B cell (primary cell): ENCODE measurements around the gene AFF2. TPM values are rescaled to one million over a fixed set of nuclear protein-coding genes. Genes with fewer than 3 reads are reported as not detected.

Source experiments
- ATAC-seq: fragments of 200-7000 bp; cut with Tn5 transposase; one replicate; pipeline ENCODE4 v1.10.0; 2021; ENCODE audit warnings: low read depth, mild to moderate bottlenecking, moderate number of reproducible peaks, moderate library complexity
- CTCF ChIA-PET: fragments of 350-600 bp; sonication (Branson Sonifier 250); formaldehyde crosslinking; loops from one replicate; lab custom pipeline; 2021; ENCODE audit warnings: antibody characterized with exemption, inconsistent platforms; lab: Charles Lee
- POLR2A ChIA-PET: fragments of 350-600 bp; sonication (Branson Sonifier 250); formaldehyde crosslinking; loops from one replicate; lab custom pipeline; 2021; ENCODE audit warnings: antibody characterized with exemption; lab: Charles Lee
- DNase-seq: peaks from one replicate; pipeline ENCODE4 v3.0.0; 2013
- H2AFZ ChIP-seq: 2 replicates; pipeline ENCODE4 v1.6.1; 2012; ENCODE audit warnings: mild to moderate bottlenecking, low read depth, low read length; ENCODE audit not compliant: insufficient read depth, poor library complexity, severe bottlenecking
- H3K27ac ChIP-seq, 2 donors: 1 replicate in 1 of 2; 2 replicates in 1 of 2; pipeline ENCODE4 v1.5.1; 2012 to 2013; ENCODE audit warnings: low read length in 2 of 2, mild to moderate bottlenecking in 2 of 2, moderate library complexity in 1 of 2
- H3K27me3 ChIP-seq, 4 experiments: fragments of 200-600 bp in 1 of 4; sonication (generic) in 1 of 4; replicated peaks in 1 of 4; 1 replicate in 2 of 4; 2 replicates in 2 of 4; pipeline versions ENCODE4 v1.6.1 to v1.7.0; 2013 to 2016; ENCODE audit warnings: low read length in 3 of 4, mild to moderate bottlenecking in 2 of 4, mixed read lengths in 1 of 4, moderate library complexity in 1 of 4; ENCODE audit not compliant: insufficient read depth in 4 of 4, control insufficient read depth in 3 of 4; ENCODE audit errors: control extremely low read depth in 1 of 4
- H3K36me3 ChIP-seq, 2 experiments: replicated peaks in 1 of 2; 1 replicate in 1 of 2; 2 replicates in 1 of 2; pipeline versions ENCODE4 v1.6.1 to v1.7.1; 2013; ENCODE audit warnings: low read length in 1 of 2; ENCODE audit not compliant: insufficient read depth in 2 of 2, control insufficient read depth in 1 of 2; ENCODE audit errors: control extremely low read depth in 1 of 2, extremely low read depth in 1 of 2
- H3K4me1 ChIP-seq, 2 donors: fragments of 200-600 bp in 1 of 2; sonication (generic) in 1 of 2; 1 replicate in 1 of 2; 2 replicates in 1 of 2; pipeline versions ENCODE4 v1.5.1 to v1.6.1; 2013 to 2017; ENCODE audit warnings: low read length in 2 of 2; ENCODE audit not compliant: control insufficient read depth in 2 of 2, insufficient read depth in 2 of 2
- H3K4me2 ChIP-seq: replicated peaks from 2 replicates; pipeline ENCODE3; 2012; ENCODE audit warnings: mild to moderate bottlenecking, low read depth, low read length; ENCODE audit not compliant: poor library complexity, severe bottlenecking
- H3K4me3 ChIP-seq, 5 experiments: fragments of 200-600 bp in 1 of 5; sonication (generic) in 1 of 5; 1 replicate in 3 of 5; 2 replicates in 2 of 5; pipeline versions ENCODE4 v1.5.1 to v1.7.0; 2011 to 2016; ENCODE audit warnings: low read length in 4 of 5, mild to moderate bottlenecking in 4 of 5, low read depth in 2 of 5, control low read depth in 1 of 5, moderate library complexity in 1 of 5; ENCODE audit not compliant: insufficient read depth in 1 of 5; ENCODE audit errors: control extremely low read depth in 1 of 5, extremely low read depth in 1 of 5
- H3K79me2 ChIP-seq: fragments of 200-600 bp; sonication (generic); one replicate; pipeline ENCODE4 v1.6.0; 2016; ENCODE audit warnings: low read length; ENCODE audit not compliant: control insufficient read depth, insufficient read depth
- H3K9ac ChIP-seq: fragments of 200-600 bp; sonication (generic); 2 replicates; pipeline ENCODE4 v1.6.1; 2017; ENCODE audit warnings: mild to moderate bottlenecking, low read length, moderate library complexity
- H3K9me3 ChIP-seq, 3 donors: one replicate each; pipeline versions ENCODE4 v1.6.1 to v1.7.1; 2013; ENCODE audit warnings: low read length in 2 of 3; ENCODE audit not compliant: control insufficient read depth in 2 of 3, insufficient read depth in 1 of 3; ENCODE audit errors: control extremely low read depth in 1 of 3
- H4K20me1 ChIP-seq: 2 replicates; pipeline ENCODE4 v1.6.0; 2012; ENCODE audit warnings: mild to moderate bottlenecking, low read length; ENCODE audit not compliant: insufficient read depth, control insufficient read depth, poor library complexity, severe bottlenecking
- H3K27ac Mint-ChIP-seq: one replicate; pipeline ENCODE4 v1.8.0; 2021; ENCODE audit warnings: mixed read lengths
- H3K27me3 Mint-ChIP-seq: one replicate; pipeline ENCODE4 v1.8.0; 2021; ENCODE audit warnings: mixed read lengths
- H3K4me1 Mint-ChIP-seq: one replicate; pipeline ENCODE4 v1.8.0; 2021; ENCODE audit warnings: mixed read lengths
- H3K4me3 Mint-ChIP-seq: one replicate; pipeline ENCODE4 v1.8.0; 2021; ENCODE audit warnings: mixed read lengths
- H3K9me3 Mint-ChIP-seq: one replicate; pipeline ENCODE4 v1.8.0; 2022; ENCODE audit warnings: mixed read lengths; ENCODE audit not compliant: insufficient read depth
- CTCF ChIP-seq: fragments of 200-600 bp; IDR thresholded peaks from one replicate; pipeline ENCODE4 v1.8.0; 2022; ENCODE audit warnings: antibody characterized with exemption, mild to moderate bottlenecking
- EZH2 ChIP-seq: IDR thresholded peaks from 2 replicates; pipeline ENCODE4 v1.6.1; 2012; ENCODE audit warnings: borderline replicate concordance, low read depth, mild to moderate bottlenecking, moderate library complexity, low read length; ENCODE audit not compliant: insufficient read depth, poor library complexity, severe bottlenecking
- WGBS: methylation state at CpG from one replicate; pipeline ENCODE4 v1.1.5; 2013; ENCODE audit warnings: missing lambda C conversion rate; ENCODE audit not compliant: insufficient coverage; 5-methylcytosine and 5-hydroxymethylcytosine counted together
- intact Hi-C: fragments of 100-400 bp; cut with micrococcal nuclease; formaldehyde crosslinking; loops from one replicate; pipeline ENCODE4 v1.10.0; 2022
- polyA plus RNA-seq: library from polyadenylated mRNA; depleted of rRNA; stranded (reverse); fragments of >200 nt; gene quantifications from 2 replicates; pipeline ENCODE4 v1.2.3, GENCODE V29; 2012
- total RNA-seq, 2 donors: library from RNA; stranded (reverse); fragments of 120-200 nt in 1 of 2; gene quantifications; 1 replicate in 1 of 2; 2 replicates in 1 of 2; pipeline versions ENCODE4 v1.2.3 to v1.2.4, GENCODE V29; 2013 to 2022

The AFF2 gene
- total and polyA plus RNA-seq, 2 donors (not counting 1 experiment from before 2014, with no cell fraction given): 0.06 to 12.0 TPM

GRCh38 chrX:148577741-148578140, 77.3 kb downstream of the AFF2 start:
- no peak overlapping the region for H2AFZ ChIP-seq
- H3K4me3 ChIP-seq: no peak overlapping the region
- DNase-seq (no peak), ATAC-seq (no peak)
- no peaks in the 10 kb centered on the region for H3K27me3 ChIP-seq
- no peak overlapping the region for H3K9ac ChIP-seq
- ChIA-PET POLR2A (no interaction called here), CTCF (no interaction called here)
- Mint-ChIP-seq H3K4me1 (peaks cover 5% of the 10 kb centered on the region), H3K27ac (no peak overlapping the region), H3K9me3 (no peaks in the 10 kb centered on the region), H3K4me3 (no peak overlapping the region), H3K27me3 (no peaks in the 10 kb centered on the region)
- H4K20me1 ChIP-seq: no peaks in the 10 kb centered on the region
- WGBS: 100% methylated on average over 3 of the region's 3 CpGs
- no peaks in the 10 kb centered on the region for H3K36me3 ChIP-seq
- H3K4me1 ChIP-seq: no peaks in the 10 kb centered on the region
- H3K27ac ChIP-seq: no peak overlapping the region
- intact Hi-C loops: no loop called here
- TF ChIP-seq CTCF (no peak), EZH2 (no peak)
- H3K4me2 ChIP-seq: no peak overlapping the region
- H3K9me3 ChIP-seq: no peaks in the 10 kb centered on the region
- no peaks in the 10 kb centered on the region for H3K79me2 ChIP-seq

GRCh38 chrX:148580016-148580415, 79.6 kb downstream of the AFF2 start:
- WGBS: no CpG with 5 or more reads among the region's 1 CpG
- TF ChIP-seq CTCF (no peak), EZH2 (no peak)
- intact Hi-C loops: no loop called here
- no peaks in the 10 kb centered on the region for H4K20me1 ChIP-seq
- no peak overlapping the region for H3K9ac ChIP-seq
- DNase-seq: no peak
- Mint-ChIP-seq H3K27me3 (no peaks in the 10 kb centered on the region), H3K27ac (no peak overlapping the region), H3K4me1 (peaks cover 3% of the 10 kb centered on the region), H3K9me3 (no peaks in the 10 kb centered on the region), H3K4me3 (no peak overlapping the region)
- ATAC-seq: no peak
- ChIA-PET POLR2A (no interaction called here), CTCF (no interaction called here)
- no peaks in the 10 kb centered on the region for H3K79me2 ChIP-seq
- H3K27me3 ChIP-seq: no peaks in the 10 kb centered on the region
- no peaks in the 10 kb centered on the region for H3K4me1 ChIP-seq
- H3K4me2 ChIP-seq: no peak overlapping the region
- no peaks in the 10 kb centered on the region for H3K9me3 ChIP-seq
- H3K27ac ChIP-seq: no peak overlapping the region
- no peak overlapping the region for H3K4me3 ChIP-seq
- H3K36me3 ChIP-seq: no peaks in the 10 kb centered on the region
- H2AFZ ChIP-seq: no peak overlapping the region
